Activated T-helper 1 cell treated with anti-CD3 and anti-CD28 coated beads, Interleukin-2, amount 50 U/mL, for 16 hours (primary cell): ENCODE data around the gene UGCG.
"Not testable (repeated sequence)": the region's sequence is repeated elsewhere in the genome, so short reads cannot be mapped to it uniquely, and the experiment has no call there.

Experiments used
- DNase-seq, 2 donors: peaks; one replicate each; pipeline ENCODE4 v3.0.0-alpha.2; 2020; ENCODE audit warnings: low read depth in 1 of 2, low spot score in 1 of 2

UGCG gene

DNA sequence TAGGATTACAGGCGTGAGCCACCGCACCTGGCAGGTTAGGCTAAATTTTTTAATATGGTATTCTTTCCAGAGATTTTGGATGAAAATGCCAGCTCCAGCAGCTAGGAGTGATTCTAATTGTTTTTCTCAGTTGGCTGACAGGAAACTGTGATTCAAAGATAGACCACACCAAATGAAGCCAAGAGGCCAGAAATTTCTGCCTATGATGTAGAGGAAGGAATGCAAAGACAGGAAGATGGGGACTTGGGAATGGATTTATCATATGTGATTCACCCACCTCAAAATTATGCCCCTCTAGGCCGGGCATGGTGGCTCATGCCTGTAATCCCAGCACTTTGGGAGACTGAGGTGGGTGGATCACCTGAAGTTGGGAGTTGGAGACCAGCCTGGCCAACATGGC lies 53.3 kb downstream of the UGCG start:
- DNase-seq: no peak

GRCh38 chr9:111952559-111952958 lies 55.9 kb downstream of the UGCG start:
- DNase-seq: no peak

- DNase-seq: no peak
Measured at GRCh38 chr9:111953444-111953843, 56.8 kb downstream of the UGCG start.

- DNase-seq: no peak
Measured at GRCh38 chr9:111955048-111955447, 58.4 kb downstream of the UGCG start.

- DNase-seq: no peak
Measured at GRCh38 chr9:111957856-111958631, 61.4 kb downstream of the UGCG start.

DNA sequence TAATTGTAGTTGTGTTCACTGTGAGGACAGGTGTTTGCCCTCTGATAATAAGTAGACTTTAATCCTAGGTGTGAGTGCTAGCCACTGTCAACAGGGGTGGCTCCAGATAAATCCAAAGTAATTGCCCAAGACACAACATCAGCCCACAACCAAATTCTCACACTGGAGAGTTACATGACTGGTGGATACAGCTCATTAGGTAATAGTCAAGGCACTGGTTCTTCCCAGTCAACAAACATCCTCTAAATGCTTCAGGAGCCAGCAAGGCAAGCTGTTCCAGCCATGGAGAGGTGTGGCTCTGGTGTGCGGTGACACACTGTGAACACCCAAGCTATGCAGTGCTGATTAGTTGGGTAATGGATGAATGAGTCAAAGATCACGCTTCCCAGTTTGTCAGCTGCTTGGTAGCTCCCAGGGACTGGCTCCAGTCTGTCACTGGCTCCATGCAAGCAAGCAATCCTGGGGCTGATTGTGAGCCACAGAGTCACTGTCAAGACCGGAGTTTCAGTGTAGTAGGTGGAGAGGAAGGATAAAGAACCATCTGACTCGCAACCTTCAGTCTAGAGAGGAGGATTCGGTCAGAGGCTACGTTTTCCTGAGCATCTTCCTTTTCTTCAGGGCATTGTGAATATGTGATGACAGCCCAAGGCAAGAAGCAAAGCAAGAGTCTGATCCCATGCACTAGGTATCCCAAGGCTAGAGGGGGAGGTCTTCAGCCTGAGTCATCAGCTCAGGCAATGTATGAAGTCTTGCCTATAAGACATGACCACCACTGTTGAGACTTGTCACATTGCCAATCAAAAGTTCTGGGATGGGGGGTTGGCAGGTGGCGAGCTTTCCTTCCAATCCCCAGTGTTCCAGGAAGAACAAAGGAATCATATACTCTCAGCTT lies 63.1 kb downstream of the UGCG start:
- DNase-seq: no peak

DNA sequence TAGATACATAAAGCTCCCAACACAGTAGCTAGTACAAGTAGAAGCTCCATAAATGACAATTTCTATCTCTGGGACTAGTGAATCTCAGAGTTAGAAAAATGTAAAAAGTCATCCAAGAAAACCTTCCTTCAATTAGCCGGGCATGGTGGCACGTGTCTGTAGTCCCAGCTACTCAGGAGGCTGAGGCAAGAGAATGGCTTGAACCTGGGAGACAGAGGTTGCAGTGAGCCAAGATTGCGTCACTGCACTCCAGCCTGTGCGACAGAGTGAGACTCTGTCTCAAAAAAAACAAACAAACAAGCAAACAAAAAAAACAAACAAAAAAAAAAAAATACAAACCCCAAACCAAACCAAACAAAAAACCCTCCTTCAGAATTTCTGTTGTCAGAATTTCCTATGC lies 63.9 kb downstream of the UGCG start:
- not testable (repeated sequence) for DNase-seq

GRCh38 chr9:111961009-111961408 lies 64.4 kb downstream of the UGCG start:
- DNase-seq: no peak

DNA sequence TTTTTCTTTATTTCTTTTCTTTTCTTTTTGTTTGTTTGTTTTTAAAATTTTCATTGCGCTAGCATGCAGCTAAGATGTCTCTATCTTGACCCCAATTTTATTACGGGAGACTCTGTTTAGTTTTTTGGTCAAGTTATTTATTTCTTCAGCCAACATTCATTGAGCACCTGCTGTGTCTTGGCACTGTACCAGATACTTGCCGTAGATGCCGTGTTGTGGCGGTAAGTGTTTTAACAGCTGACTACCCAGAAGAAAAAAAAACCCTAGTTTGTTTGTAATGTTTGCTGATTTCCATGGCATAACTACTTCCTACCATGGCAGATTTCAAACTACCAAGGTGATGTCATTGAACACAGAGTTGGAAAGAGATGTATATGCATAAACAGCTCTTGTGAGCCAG lies 65.0 kb downstream of the UGCG start:
- no peak for DNase-seq

DNA sequence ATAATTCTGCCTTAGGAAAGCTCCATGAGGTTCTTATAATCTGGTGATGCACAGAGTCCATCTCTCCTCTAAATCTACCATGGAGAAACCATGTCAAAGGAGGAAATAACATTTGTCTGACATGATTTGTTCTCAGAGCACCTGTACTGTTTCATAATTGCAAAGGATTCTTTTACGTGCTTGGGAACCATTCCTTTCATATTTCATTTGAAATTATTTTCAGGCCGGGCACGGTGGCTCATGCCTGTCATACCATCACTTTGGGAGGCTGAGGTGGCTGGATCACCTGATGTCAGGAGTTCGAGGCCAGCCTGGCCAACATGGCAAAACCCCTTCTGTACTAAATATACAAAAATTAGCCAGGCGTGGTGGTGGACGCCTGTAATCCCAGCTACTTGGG lies 65.4 kb downstream of the UGCG start:
- DNase-seq: no peak

GRCh38 chr9:111963995-111964394 lies 67.4 kb downstream of the UGCG start:
- DNase-seq: no peak

GRCh38 chr9:111965566-111966019 lies 69.0 kb downstream of the UGCG start:
- DNase-seq: no peak

DNA sequence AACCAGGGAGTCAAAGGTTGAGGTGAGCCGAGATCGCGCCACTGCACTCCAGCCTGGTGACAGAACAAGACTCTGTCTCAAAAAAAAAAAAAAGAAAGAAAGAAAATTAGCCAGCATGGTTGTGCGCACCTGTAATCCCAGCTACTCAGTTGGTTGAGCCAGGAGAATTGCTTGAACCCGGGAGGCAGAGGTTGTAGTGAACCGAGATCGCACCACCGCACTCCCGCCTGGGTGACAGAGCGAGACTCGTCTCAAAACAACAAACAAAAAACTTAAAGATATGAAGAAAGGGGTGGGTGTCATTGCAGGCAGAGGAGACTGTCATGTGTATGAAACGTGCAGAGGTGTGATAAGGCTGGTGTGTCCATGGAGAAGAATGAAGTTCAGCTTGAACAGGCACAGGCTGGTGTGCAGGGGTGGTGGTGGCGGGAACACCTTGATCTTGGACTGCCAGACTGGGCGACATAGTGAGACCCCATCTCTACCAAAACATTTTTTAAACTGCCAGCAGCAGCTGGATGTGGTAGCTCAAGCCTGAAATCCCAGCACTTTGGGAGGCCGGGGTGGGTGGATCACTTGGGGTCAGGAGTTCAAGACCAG lies 69.6 kb downstream of the UGCG start:
- no peak for DNase-seq

GRCh38 chr9:111966861-111967291 lies 70.3 kb downstream of the UGCG start:
- no peak for DNase-seq

DNA sequence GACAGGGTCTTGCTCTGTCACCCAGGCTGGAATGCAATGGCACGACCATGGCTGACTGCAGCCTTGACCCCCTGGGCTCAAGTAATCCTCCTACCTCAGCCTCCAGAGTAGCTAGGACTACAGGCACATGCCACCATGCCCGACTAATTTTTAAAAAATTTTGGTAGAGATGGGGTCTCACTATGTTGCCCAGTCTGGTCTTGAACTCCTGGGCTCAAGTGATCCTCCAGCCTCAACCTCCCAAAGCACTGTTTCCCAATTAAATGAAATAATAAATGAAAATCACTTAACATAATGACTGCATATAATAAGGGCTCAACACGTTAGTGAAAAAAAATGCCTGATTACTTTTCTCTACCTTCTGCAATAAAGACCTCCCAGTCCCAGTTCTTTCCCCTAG lies 71.0 kb downstream of the UGCG start:
- no peak for DNase-seq

DNA sequence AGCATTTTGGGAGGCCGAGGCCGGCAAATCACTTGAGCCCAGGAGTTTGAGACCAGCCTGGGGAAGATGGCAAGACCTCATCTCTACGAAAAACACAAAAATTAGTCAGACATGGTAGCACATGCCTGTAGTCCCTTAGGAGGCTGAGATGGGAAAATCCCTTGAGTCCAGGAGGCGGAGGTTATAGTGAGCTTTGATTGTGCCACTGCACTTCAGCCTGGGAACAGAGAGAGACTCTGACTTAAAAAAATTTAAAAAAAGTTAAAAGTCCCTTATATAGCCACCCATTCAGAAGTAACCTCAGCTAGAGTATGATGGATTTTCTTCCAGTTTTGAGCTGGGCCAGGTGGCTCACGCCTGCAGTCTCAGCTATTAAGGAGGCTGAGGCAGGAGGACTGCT lies 72.4 kb downstream of the UGCG start:
- no peak for DNase-seq

GRCh38 chr9:111969622-111970021 lies 73.0 kb downstream of the UGCG start:
- no peak for DNase-seq

DNA sequence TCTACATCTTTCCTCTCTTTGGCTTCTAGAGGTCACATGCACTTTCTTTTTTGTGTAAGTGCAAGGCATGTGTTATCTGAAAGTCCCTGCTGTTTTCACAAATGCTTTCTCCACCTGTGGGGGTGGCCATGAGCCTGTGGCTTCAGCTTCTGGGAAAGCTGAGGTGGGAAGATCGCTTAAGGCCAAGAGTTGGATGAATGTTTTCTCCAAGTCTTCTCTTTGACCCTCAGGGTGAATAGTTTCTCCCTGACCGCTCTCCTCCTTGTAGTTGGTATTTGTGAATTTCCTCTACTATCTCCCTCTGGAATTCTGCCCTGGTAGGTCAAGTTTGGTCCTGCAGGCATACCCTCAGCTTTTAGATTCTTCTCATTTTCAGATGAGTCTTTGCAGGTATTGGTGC lies 74.2 kb downstream of the UGCG start:
- no peak for DNase-seq

DNA sequence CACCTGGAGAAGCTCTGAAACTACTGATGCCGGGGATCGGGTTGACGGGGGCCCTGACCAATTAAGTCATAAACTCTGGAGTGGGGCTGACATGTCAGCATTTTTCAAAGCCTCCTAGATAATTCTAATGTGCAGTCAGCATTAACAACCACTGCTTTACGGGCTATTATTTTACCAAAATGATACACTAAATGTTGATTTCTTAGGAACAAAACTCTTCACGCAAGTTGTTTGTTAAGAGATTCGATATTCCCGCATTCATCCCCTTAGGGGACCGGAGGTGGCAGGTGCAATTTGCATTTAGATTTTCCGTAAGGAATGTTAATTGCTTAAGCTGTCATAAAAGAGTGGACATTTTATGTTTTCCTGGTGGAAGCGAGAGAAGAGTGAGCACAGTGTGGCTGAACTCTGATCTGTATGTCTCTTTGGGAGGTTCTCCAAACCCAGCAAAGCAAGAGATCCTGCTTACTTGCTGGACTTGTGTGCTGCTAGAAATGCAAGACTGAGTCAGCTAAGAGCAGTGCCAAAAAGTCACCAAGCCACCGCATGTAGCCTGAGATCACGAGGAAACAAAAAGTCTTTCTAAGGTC lies 77.6 kb downstream of the UGCG start:
- DNase-seq: no peak

DNA sequence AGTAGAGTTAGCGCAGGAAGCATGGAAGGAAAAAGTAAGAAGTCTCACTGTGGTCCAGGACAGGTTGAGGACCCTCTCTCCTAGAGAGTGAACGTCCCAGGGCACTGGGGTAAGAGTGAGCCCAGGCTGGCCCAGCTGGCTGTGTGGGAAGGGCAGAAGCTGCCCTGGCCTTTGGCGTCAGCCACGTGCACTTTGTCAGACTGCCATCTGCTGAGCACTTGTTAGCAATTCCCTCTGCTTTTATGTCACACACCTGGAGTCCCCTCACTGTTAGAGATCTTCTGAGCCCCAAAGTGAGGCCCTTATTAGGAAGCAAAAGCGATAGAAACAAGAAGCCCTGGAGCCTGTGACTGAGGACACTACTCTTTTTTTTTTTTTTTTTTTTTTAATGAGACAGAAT lies 79.1 kb downstream of the UGCG start:
- DNase-seq: no peak

DNA sequence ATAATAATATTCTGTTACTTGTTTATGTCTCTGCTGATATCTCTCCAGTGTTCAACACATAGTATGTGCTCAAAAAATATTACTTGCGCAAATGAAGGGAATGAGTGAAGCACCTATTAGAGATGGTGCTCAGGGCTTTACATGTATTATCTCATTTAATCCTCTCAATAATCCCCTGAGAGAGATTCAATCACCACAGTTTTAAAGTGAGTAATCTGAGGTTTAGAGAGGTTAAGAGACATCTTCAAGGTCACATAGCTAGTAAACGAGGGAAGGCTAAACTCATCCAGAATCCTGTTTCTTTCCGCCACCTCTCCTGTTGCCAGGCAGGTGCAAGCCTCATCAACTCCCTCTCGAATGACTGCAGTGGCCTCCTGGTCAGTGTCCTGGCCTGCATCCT lies 82.0 kb downstream of the UGCG start:
- no peak for DNase-seq

DNA sequence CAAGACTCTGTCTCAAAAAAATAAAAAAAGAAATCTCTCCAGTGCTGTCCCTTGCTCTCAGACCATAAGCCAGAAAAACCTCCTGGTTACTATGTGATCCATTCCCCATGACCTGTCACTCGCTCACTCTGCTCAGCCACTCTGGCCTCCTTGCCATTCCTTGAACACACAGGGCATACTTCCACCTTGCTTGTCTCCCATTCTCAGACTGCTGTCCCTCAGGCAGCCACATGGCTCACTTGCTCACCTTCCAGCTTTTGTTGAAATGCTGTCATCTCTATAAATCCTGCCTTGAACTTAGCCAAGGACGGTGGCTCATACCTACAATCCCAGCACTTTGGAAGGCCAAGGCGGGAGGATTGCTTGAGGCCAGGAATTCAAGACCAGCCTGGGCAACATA lies 82.9 kb downstream of the UGCG start:
- no peak for DNase-seq
